ENCODE results near the gene SNRPD1. TPM values are rescaled to one million over a fixed set of nuclear protein-coding genes. Genes with fewer than 3 reads are reported as not detected.
A peak's percentile ranks its signal among the peaks of the same experiment; 100 is the strongest.
"Not testable (repeated sequence)": the region's sequence is repeated elsewhere in the genome, so short reads cannot be mapped to it uniquely, and the experiment has no call there.

Gene SNRPD1
- total and polyA plus RNA-seq, 7 experiments from 2014 or later, result 21.9 to 96.7 (median 27.3) TPM

GRCh38 chr18:21604671-21605070 is 7.4 kb upstream of the SNRPD1 start:
- no peak overlapping the region for H3K4me3 ChIP-seq (ENCODE audit: low read length)
- H3K27ac ChIP-seq (ENCODE audit: low read depth, low read length), result no peak overlapping the region
- intact Hi-C loops (cut with micrococcal nuclease), result loop anchor here in 1 of 2 donors (10.0 kb wide), 1 partner anchor 1980 kb away; the partner anchor contains the start of gene NPC1
- DNase-seq, result no peak
- no peak for ATAC-seq
- Mint-ChIP-seq H3K27ac (no peak overlapping the region), H3K27me3 (no peaks in the 10 kb centered on the region), H3K4me3 (no peak overlapping the region), H3K9me3 (peaks cover 0 to 8% (median 0%) of the 10 kb centered on the region in 11 donors), H3K4me1 (peaks cover 2 to 22% (median 15%) of the 10 kb centered on the region in 7 donors), H3K36me3 (peaks cover 0 to 1% (median 0%) of the 10 kb centered on the region in 5 donors)
- no peaks in the 10 kb centered on the region for H3K27me3 ChIP-seq (ENCODE audit: control insufficient read depth in 2 of 2, insufficient read depth in 2 of 2, low read length in 2 of 2)
- H3K9me3 ChIP-seq (ENCODE audit: control insufficient read depth in 2 of 3, low read length in 3 of 3), result no peaks in the 10 kb centered on the region
- POLR2A ChIA-PET, result interaction anchor here (0.6 kb wide), 1 partner anchor 110 kb away, joined by 4 read pairs; no protein-coding TSS in a partner anchor
- CTCF ChIA-PET, result no interaction called here
- peaks cover 0 to 8% (median 0%) of the 10 kb centered on the region in 3 experiments for H3K36me3 ChIP-seq (ENCODE audit: control insufficient read depth in 2 of 3, insufficient read depth in 3 of 3, low read length in 3 of 3)
- H3K4me1 ChIP-seq (ENCODE audit: control insufficient read depth in 2 of 2, insufficient read depth in 2 of 2, low read length in 2 of 2), result peaks cover under 1 to 4% of the 10 kb centered on the region in 2 donors

- no peaks in the 10 kb centered on the region for H3K36me3 Mint-ChIP-seq
- no peak overlapping the region for H3K27ac ChIP-seq (ENCODE audit: low read depth, low read length)
- peaks cover 3 to 19% (median 13%) of the 10 kb centered on the region in 7 donors for H3K4me1 Mint-ChIP-seq
- peaks cover 0 to 4% of the 10 kb centered on the region in 2 donors for H3K4me1 ChIP-seq (ENCODE audit: control insufficient read depth in 2 of 2, insufficient read depth in 2 of 2, low read length in 2 of 2)
- H3K27me3 Mint-ChIP-seq, result no peaks in the 10 kb centered on the region
- ChIA-PET CTCF (interaction anchor here (1.1 kb wide), 1 partner anchor 15 kb away, joined by 3 read pairs; no protein-coding TSS in a partner anchor), POLR2A (no interaction called here)
- no peak overlapping the region for H3K4me3 ChIP-seq (ENCODE audit: low read length)
- H3K4me3 Mint-ChIP-seq, result no peak overlapping the region
- H3K27me3 ChIP-seq (ENCODE audit: control insufficient read depth in 2 of 2, insufficient read depth in 2 of 2, low read length in 2 of 2), result no peaks in the 10 kb centered on the region
- intact Hi-C loops (cut with micrococcal nuclease), result loop anchor here in 1 of 2 donors (10.0 kb wide), 1 partner anchor 1980 kb away; the partner anchor contains the start of gene NPC1
- no peak for DNase-seq
- no peak for ATAC-seq
- H3K9me3 Mint-ChIP-seq, result peaks cover 0 to 7% (median 0%) of the 10 kb centered on the region in 11 donors
- no peaks in the 10 kb centered on the region for H3K9me3 ChIP-seq (ENCODE audit: control insufficient read depth in 2 of 3, low read length in 3 of 3)
- peaks cover 0 to 3% (median 0%) of the 10 kb centered on the region in 3 experiments for H3K36me3 ChIP-seq (ENCODE audit: control insufficient read depth in 2 of 3, insufficient read depth in 3 of 3, low read length in 3 of 3)
- H3K27ac Mint-ChIP-seq, result no peak overlapping the region
These were observed 6.9 kb upstream of the SNRPD1 start for GRCh38 chr18:21605213-21605612.

DNA sequence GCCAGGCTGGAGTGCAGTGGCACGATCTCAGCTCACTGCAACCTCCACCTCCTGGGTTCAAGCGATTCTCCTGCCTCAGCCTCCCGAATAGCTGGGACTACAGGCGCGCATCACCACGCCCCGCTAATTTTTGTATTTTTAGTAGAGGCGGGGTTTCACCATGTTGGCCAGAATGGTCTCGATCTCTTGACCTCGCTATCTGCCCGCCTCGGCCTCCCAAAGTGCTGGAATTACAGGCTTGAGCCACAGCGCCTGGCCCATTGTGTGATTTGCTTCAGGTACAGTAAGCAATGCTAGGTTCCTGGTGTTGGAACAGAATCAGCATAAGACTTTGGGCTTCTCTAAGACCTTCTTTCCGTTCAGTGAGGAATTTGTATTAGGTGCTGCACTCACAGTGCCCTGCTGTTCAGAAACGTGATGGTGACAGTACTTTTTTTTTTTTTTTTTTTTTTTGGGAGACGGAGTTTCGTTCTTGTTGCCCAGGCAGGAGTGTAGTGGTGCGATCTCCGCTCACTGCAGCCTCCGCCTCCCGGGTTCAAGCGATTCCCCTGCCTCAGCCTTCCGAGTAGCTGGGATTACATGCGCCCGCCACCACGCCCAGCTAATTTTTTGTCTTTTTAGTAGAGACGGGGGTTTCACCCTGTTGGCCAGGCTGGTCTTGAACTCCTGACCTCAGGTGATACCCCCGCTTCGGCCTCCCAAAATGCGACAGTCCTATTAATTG is 551 bp upstream of the SNRPD1 start:
- not testable (repeated sequence) for DNase-seq

GRCh38 chr18:21621640-21622039 is 9.5 kb downstream of the SNRPD1 start:
- ATAC-seq; DNase-seq; H3K4me3 ChIP-seq (ENCODE audit: low read length); H3K27me3 ChIP-seq (ENCODE audit: control insufficient read depth in 2 of 2, insufficient read depth in 2 of 2, low read length in 2 of 2); H3K9me3 Mint-ChIP-seq; H3K27me3 Mint-ChIP-seq; H3K9me3 ChIP-seq (ENCODE audit: control insufficient read depth in 2 of 3, low read length in 3 of 3); CTCF ChIA-PET; H3K4me3 Mint-ChIP-seq; H3K27ac ChIP-seq (ENCODE audit: low read depth, low read length); H3K4me1 ChIP-seq (ENCODE audit: control insufficient read depth in 2 of 2, insufficient read depth in 2 of 2, low read length in 2 of 2); intact Hi-C loops (cut with micrococcal nuclease): not testable (repeated sequence)
- H3K36me3 Mint-ChIP-seq, result peaks cover 3 to 24% (median 22%) of the 10 kb centered on the region in 5 donors
- H3K4me1 Mint-ChIP-seq, result peaks cover 12 to 42% (median 26%) of the 10 kb centered on the region in 7 donors
- POLR2A ChIA-PET, result interaction anchor here (0.9 kb wide), 1 partner anchor 61 kb away, joined by 3 read pairs; no protein-coding TSS in a partner anchor
- H3K36me3 ChIP-seq (ENCODE audit: control insufficient read depth in 2 of 3, insufficient read depth in 3 of 3, low read length in 3 of 3), result peaks cover 14 to 40% (median 16%) of the 10 kb centered on the region in 3 experiments
- H3K27ac Mint-ChIP-seq, result peak overlapping the region in 1 of 9 donors; percentile 5

More for the DNA sequence above, 551 bp upstream of the SNRPD1 start:
- H3K27ac ChIP-seq (ENCODE audit: low read depth, low read length), result peak overlapping the region; percentile 95
- ChIA-PET POLR2A (interaction anchor here (1.4 to 5.4 kb wide), 7 partner anchors 9 to 130 kb away, joined by 3 to 95 read pairs (median 6); partner anchors contain the start of genes ABHD3, ESCO1 and MIB1), CTCF (interaction anchor here (1.2 to 4.8 kb wide), 4 partner anchors 9 to 92 kb away, joined by 3 to 38 read pairs (median 5); partner anchors contain the start of gene ESCO1)
- peaks cover 14 to 21% of the 10 kb centered on the region in 2 donors for H3K4me1 ChIP-seq (ENCODE audit: control insufficient read depth in 2 of 2, insufficient read depth in 2 of 2, low read length in 2 of 2)
- Mint-ChIP-seq H3K36me3 (peaks cover 0 to 19% (median 13%) of the 10 kb centered on the region in 5 donors), H3K27ac (peak overlapping the region; percentile 91 to 99 (median 98)), H3K4me1 (peaks cover 15 to 50% (median 40%) of the 10 kb centered on the region in 7 donors), H3K4me3 (peak overlapping the region; percentile 90 to 100 (median 96))
- not testable (repeated sequence) for H3K36me3 ChIP-seq (ENCODE audit: control insufficient read depth in 2 of 3, insufficient read depth in 3 of 3, low read length in 3 of 3); ATAC-seq; H3K27me3 ChIP-seq (ENCODE audit: control insufficient read depth in 2 of 2, insufficient read depth in 2 of 2, low read length in 2 of 2); H3K9me3 ChIP-seq (ENCODE audit: control insufficient read depth in 2 of 3, low read length in 3 of 3); H3K9me3 Mint-ChIP-seq; H3K27me3 Mint-ChIP-seq
- H3K4me3 ChIP-seq (ENCODE audit: low read length), result peak overlapping the region; percentile 99
- intact Hi-C loops (cut with micrococcal nuclease), result loop anchor here (1.0 to 10.0 kb wide), 8 partner anchors 11 to 1841 kb away; partner anchors contain the start of genes ABHD3 (in 2 of the 2), ESCO1 (in 2 of the 2), MIB1 (in 2 of the 2) and RIOK3 (in 1 of the 2)

DNA sequence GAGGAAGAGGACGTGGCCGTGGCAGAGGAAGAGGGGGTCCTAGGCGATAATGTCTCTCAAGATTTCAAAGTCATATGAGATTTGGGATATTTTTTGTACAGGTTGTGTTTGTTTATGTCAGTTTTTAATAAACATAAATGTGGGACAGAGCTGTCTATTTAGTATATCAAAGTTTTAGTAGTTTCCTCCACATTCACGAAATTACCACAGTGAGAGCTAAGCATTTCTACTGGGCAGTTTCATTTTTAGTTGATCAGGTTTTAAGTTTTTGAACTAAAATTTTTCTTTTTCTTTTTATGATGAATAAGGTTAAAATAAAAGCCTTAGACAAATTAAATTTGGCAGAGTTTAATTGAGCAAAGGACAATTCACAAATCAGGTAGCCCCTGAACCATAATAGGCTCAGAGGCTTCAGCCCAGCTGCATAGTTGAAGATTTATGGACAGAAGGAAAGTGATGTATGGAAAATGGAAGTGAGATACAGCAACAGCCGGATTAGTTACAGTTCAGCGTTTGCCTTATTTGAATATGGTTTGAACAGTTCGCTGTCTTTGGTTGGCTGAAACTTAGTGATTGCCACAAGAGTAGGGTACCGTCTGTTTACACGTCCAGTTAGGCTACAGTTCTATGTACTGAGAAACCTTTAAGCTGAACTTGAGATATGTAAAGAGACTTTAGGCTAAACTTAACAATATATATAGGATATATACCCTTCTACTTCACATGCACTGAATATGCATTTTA is 17.1 kb downstream of the SNRPD1 start:
- H3K4me3 Mint-ChIP-seq, result peak overlapping the region in 4 of 10 donors; percentile 4 to 50 (median 16)
- POLR2A ChIA-PET, result interaction anchor here (1.0 kb wide), 1 partner anchor 17 kb away, joined by 3 read pairs; no protein-coding TSS in a partner anchor
- no peak for ATAC-seq

GRCh38 chr18:21632393-21632792 is 20.3 kb downstream of the SNRPD1 start:
- H3K4me1 Mint-ChIP-seq, result peaks cover 10 to 25% (median 17%) of the 10 kb centered on the region in 7 donors
- ChIA-PET CTCF (interaction anchor here (0.7 kb wide), 1 partner anchor 75 kb away, joined by 3 read pairs; no protein-coding TSS in a partner anchor), POLR2A (interaction anchor here (0.8 kb wide), 1 partner anchor 32 kb away, joined by 5 read pairs; the partner anchor contains the start of gene ESCO1)
- peaks cover 0 to 10% of the 10 kb centered on the region in 2 donors for H3K4me1 ChIP-seq (ENCODE audit: control insufficient read depth in 2 of 2, insufficient read depth in 2 of 2, low read length in 2 of 2)
- H3K27me3 ChIP-seq (ENCODE audit: control insufficient read depth in 2 of 2, insufficient read depth in 2 of 2, low read length in 2 of 2), result no peaks in the 10 kb centered on the region
- H3K27ac Mint-ChIP-seq, result peak overlapping the region in 2 of 9 donors; percentile 32 to 41
- H3K27ac ChIP-seq (ENCODE audit: low read depth, low read length), result no peak overlapping the region
- DNase-seq (no peak), ATAC-seq (no peak)
- peaks cover 5 to 20% (median 14%) of the 10 kb centered on the region in 5 donors for H3K36me3 Mint-ChIP-seq
- no peaks in the 10 kb centered on the region for H3K27me3 Mint-ChIP-seq
- H3K9me3 ChIP-seq (ENCODE audit: control insufficient read depth in 2 of 3, low read length in 3 of 3), result no peaks in the 10 kb centered on the region
- H3K4me3 Mint-ChIP-seq, result no peak overlapping the region
- peaks cover 0 to 28% (median 3%) of the 10 kb centered on the region in 3 experiments for H3K36me3 ChIP-seq (ENCODE audit: control insufficient read depth in 2 of 3, insufficient read depth in 3 of 3, low read length in 3 of 3)
- H3K4me3 ChIP-seq (ENCODE audit: low read length), result no peak overlapping the region
- intact Hi-C loops (cut with micrococcal nuclease), result loop anchor here (2.0 to 10.0 kb wide), 2 partner anchors 218 to 222 kb away; no protein-coding TSS in a partner anchor
- H3K9me3 Mint-ChIP-seq, result no peaks in the 10 kb centered on the region

More for the DNA sequence above, 17.1 kb downstream of the SNRPD1 start:
- Mint-ChIP-seq H3K27me3 (no peaks in the 10 kb centered on the region), H3K4me1 (peaks cover 10 to 24% (median 18%) of the 10 kb centered on the region in 7 donors), H3K36me3 (peaks cover 8 to 27% (median 21%) of the 10 kb centered on the region in 5 donors), H3K27ac (peak overlapping the region; percentile 11 to 93 (median 65)), H3K9me3 (no peaks in the 10 kb centered on the region)
- peaks cover 0 to 10% of the 10 kb centered on the region in 2 donors for H3K4me1 ChIP-seq (ENCODE audit: control insufficient read depth in 2 of 2, insufficient read depth in 2 of 2, low read length in 2 of 2)
- DNase-seq, result no peak
- peak overlapping the region; percentile 50 for H3K27ac ChIP-seq (ENCODE audit: low read depth, low read length)
- no peak overlapping the region for H3K4me3 ChIP-seq (ENCODE audit: low read length)
- H3K36me3 ChIP-seq (ENCODE audit: control insufficient read depth in 2 of 3, insufficient read depth in 3 of 3, low read length in 3 of 3), result peaks cover 0 to 44% (median 8%) of the 10 kb centered on the region in 3 experiments
- intact Hi-C loops (cut with micrococcal nuclease), result no loop called here
- H3K27me3 ChIP-seq (ENCODE audit: control insufficient read depth in 2 of 2, insufficient read depth in 2 of 2, low read length in 2 of 2), result no peaks in the 10 kb centered on the region
- CTCF ChIA-PET, result interaction anchor here (1.3 kb wide), 1 partner anchor 17 kb away, joined by 3 read pairs; the partner anchor contains the start of gene SNRPD1
- H3K9me3 ChIP-seq (ENCODE audit: control insufficient read depth in 2 of 3, low read length in 3 of 3), result no peaks in the 10 kb centered on the region

All from naive thymus-derived CD4-positive, alpha-beta T cell (primary cell).